Activated T-helper 17 cell treated with anti-CD3 and anti-CD28 coated beads, Interleukin-2, amount 50 U/mL, for 72 hours (primary cell): ENCODE data around the gene ROS1. TPM values are rescaled to one million over a fixed set of nuclear protein-coding genes. Genes with fewer than 3 reads are reported as not detected.

Experiments
- ATAC-seq: fragments of 150-1000 bp; cut with Tn5 transposase; replicated peaks from 2 replicates; pipeline ENCODE4 v1.10.0; 2021; ENCODE audit warnings: mild to moderate bottlenecking, moderate library complexity
- H3K27ac Mint-ChIP-seq: one replicate; pipeline ENCODE4 v1.8.0; 2022; ENCODE audit warnings: mixed read lengths
- H3K27me3 Mint-ChIP-seq: one replicate; pipeline ENCODE4 v1.8.0; 2022; ENCODE audit warnings: mixed read lengths
- H3K36me3 Mint-ChIP-seq: one replicate; pipeline ENCODE4 v1.8.0; 2022; ENCODE audit warnings: low read depth, mild to moderate bottlenecking, mixed read lengths
- H3K4me1 Mint-ChIP-seq: one replicate; pipeline ENCODE4 v1.8.0; 2022; ENCODE audit warnings: mixed read lengths
- H3K4me3 Mint-ChIP-seq: one replicate; pipeline ENCODE4 v1.8.0; 2022; ENCODE audit warnings: mild to moderate bottlenecking, mixed read lengths
- H3K9me3 Mint-ChIP-seq: one replicate; pipeline ENCODE4 v1.8.0; 2022; ENCODE audit warnings: mixed read lengths
- total RNA-seq, 2 donors: library from RNA; stranded (reverse); gene quantifications; one replicate each; pipeline ENCODE4 v1.2.3, GENCODE V29; 2022

Gene ROS1
- total RNA-seq, 2 donors from 2014 or later, result not detected

DNA sequence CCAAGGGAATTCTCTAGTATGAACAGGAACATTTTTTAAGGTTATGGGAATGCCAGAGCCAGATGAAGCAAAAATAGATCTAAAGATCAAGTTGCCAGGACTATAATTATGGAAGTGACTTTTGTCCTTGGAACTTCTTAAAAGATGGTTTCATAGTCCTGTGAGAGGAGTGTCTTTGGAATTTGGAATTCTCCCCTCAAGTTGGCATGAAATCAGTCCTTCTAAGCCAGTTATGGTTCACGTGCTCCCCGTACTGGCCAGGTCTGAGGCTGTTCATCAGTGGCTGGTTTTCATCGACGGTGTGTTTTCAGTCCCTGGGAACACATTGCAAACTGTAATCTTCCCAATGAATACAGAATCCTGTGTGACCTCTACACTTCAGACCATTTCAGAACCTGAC lies 97.2 kb downstream of the ROS1 start:
- Mint-ChIP-seq H3K36me3 (no peaks in the 10 kb centered on the region), H3K9me3 (peaks cover 4% of the 10 kb centered on the region), H3K4me1 (no peaks in the 10 kb centered on the region), H3K4me3 (no peak overlapping the region), H3K27ac (no peak overlapping the region), H3K27me3 (peaks cover 32% of the 10 kb centered on the region)
- ATAC-seq, result no peak

DNA sequence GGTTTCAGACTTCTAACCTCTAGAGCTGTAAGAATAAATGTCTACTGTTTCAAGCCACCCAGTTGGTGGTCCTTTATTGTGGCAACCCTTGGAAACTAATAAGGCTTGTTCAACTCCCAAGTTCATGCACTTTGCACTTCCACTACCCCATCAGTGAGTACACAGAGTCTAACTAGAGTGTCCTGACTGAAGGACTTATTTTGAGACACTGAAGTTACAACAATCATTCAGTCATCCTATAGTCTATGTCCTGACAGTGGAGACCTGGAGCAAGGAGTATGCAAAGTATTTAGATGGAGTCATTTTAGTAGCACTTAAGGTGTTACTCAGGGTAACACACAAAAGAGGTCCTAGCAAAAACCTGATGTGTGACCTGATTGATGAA lies 97.7 kb downstream of the ROS1 start:
- Mint-ChIP-seq H3K36me3 (no peaks in the 10 kb centered on the region), H3K27me3 (peaks cover 31% of the 10 kb centered on the region), H3K27ac (no peak overlapping the region), H3K4me1 (no peaks in the 10 kb centered on the region), H3K9me3 (peaks cover 4% of the 10 kb centered on the region), H3K4me3 (no peak overlapping the region)
- no peak for ATAC-seq

DNA sequence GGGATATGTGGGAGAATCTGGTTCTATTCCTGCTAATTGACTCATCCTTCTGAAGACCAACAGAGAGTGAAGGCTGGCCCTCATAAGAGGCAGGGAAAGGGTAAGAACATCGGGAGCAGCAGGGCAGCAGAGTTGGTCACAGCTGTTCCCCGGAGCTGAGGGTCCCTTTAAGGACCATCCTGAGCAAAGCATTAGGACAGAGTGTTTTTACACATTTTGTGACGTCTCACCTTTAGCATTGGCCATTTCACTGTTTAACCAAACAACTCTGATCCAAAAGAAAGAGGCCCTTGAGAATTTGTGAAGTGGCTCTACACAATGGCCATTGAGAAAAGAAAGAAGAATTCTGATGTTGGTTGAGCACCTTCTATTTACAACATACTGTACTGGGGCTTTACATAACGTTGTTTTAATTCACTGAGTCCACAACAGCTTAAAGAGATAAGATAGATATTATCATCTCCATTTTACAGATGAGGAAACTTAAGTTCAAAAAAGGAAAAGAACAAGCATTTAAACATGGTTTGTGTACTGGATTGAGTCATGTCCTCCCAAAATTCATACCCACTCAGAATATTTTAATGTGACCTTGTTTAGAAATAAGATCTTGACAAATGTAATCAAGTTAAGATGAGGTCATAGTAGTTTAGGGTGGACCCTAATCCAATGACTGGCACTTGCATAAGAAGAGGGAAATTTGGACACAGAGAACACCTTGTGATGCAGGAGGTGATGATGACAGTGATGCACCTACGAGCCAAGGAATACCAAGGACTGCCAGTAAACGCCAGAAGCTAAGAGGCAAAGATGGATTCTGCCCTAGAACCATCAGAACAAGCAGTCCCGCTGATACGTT lies 98.4 kb downstream of the ROS1 start:
- no peak overlapping the region for H3K27ac Mint-ChIP-seq

DNA sequence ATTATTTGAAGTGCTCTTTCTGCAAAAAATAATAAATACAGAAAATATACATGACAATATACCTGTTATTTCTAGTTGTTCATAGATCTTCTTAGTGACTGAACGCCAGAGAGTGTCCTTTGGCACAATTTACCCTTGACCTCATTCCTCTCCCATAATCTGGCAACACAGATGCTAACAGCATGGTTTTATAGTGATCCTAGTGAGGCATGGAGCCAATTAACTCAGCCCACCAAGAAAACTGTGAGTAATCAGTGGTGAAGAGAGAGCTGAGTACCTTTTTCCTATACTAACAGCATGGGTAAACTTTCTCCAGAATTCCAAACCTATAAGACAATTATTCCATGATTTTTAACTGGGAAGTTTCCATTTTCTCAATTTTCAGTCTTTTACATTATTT lies 99.3 kb downstream of the ROS1 start:
- Mint-ChIP-seq H3K9me3 (no peaks in the 10 kb centered on the region), H3K27me3 (peaks cover 26% of the 10 kb centered on the region), H3K4me1 (no peaks in the 10 kb centered on the region), H3K27ac (no peak overlapping the region), H3K36me3 (no peaks in the 10 kb centered on the region), H3K4me3 (no peak overlapping the region)
- ATAC-seq, result no peak

More for the DNA sequence above, 98.4 kb downstream of the ROS1 start:
- no peaks in the 10 kb centered on the region for H3K9me3 Mint-ChIP-seq
- no peak overlapping the region for H3K4me3 Mint-ChIP-seq
- no peaks in the 10 kb centered on the region for H3K4me1 Mint-ChIP-seq
- ATAC-seq, result no peak
- H3K36me3 Mint-ChIP-seq, result no peaks in the 10 kb centered on the region
- H3K27me3 Mint-ChIP-seq, result peaks cover 26% of the 10 kb centered on the region

DNA sequence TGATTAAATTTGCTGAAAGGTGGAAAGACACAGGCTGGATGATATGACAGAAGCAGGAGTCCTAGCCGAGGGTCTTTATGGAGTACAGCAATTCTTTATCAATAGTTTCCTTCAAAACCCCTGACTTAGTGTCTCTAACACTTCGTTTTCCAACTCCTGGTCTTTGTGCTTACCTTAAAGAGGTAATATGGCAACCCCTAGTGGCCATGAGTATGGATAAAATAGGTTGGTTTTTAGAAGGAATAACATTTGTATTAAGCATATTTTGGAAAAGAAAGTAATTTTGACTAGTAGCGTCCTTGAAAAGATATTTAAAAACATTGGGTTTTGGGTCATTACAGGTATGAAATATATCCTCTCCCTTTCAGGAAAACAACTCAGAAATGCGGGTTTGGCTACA lies 108.5 kb downstream of the ROS1 start:
- peaks cover 6% of the 10 kb centered on the region for H3K27me3 Mint-ChIP-seq

DNA sequence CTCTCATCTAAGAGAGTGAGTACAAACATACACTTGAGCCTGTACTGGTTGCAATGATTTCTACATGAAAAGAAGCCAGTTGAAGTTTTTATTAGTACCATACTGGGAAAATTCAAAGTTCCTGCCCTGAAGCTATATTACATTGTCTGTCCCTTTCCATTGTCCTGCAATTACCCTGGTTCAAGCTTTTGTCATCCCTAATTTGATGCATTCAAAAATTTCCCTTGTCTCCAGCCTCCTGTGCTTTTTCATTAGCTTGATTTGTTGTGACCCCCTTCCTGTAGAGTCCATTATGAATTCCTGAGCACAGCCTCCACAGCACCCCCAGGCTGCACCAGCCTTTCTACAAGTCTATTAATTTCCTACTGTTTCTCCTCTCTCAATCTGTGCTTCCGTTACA lies 114.0 kb downstream of the ROS1 start:
- no peak overlapping the region for H3K27ac Mint-ChIP-seq
- ATAC-seq, result no peak
- H3K4me3 Mint-ChIP-seq, result no peak overlapping the region
- no peaks in the 10 kb centered on the region for H3K9me3 Mint-ChIP-seq
- H3K36me3 Mint-ChIP-seq, result no peaks in the 10 kb centered on the region
- no peaks in the 10 kb centered on the region for H3K4me1 Mint-ChIP-seq
- peaks cover 11% of the 10 kb centered on the region for H3K27me3 Mint-ChIP-seq

More for the DNA sequence above, 108.5 kb downstream of the ROS1 start:
- Mint-ChIP-seq H3K4me1 (no peaks in the 10 kb centered on the region), H3K4me3 (no peak overlapping the region), H3K9me3 (no peaks in the 10 kb centered on the region), H3K36me3 (no peaks in the 10 kb centered on the region), H3K27ac (no peak overlapping the region)
- ATAC-seq, result no peak

DNA sequence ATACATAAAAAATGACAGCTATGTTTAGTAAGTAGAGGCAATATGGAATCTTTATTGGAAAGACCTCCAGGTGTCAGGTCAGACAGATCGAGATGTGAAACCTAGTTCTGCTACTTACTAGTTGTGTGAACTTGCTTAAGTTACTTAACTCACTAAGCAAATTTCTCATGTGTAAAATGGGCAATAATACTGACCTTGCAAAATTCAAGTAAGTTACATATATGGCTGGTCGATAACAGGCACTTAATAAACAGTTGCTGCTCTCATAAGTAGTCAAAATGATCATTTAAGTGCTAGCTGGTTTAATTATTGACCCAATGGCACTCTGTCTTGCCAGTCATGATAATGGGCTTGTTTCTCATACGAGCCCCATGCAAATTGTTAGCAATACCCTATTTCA lies 114.4 kb downstream of the ROS1 start:
- no peak overlapping the region for H3K4me3 Mint-ChIP-seq
- peaks cover 8% of the 10 kb centered on the region for H3K27me3 Mint-ChIP-seq
- no peaks in the 10 kb centered on the region for H3K9me3 Mint-ChIP-seq
- ATAC-seq, result no peak
- no peaks in the 10 kb centered on the region for H3K4me1 Mint-ChIP-seq
- no peaks in the 10 kb centered on the region for H3K36me3 Mint-ChIP-seq
- no peak overlapping the region for H3K27ac Mint-ChIP-seq

DNA sequence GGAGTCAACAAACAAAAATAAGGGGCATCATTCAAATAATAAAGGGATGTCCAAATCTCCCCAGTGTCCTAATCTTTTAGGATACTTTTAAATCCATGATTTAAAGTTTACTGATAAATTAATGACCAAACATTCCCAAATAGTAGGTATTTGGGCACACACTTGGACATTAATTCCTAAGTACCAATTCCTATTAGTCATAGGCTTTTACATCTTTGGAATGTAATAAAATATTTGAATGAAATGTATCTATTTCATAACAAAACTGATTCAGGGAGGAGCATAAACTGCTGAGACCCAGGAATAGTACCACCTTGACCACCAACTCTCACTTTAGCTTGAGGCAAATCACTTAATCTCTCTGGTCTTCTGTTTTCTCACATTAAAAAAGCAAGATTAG lies 116.1 kb downstream of the ROS1 start:
- Mint-ChIP-seq H3K4me1 (no peaks in the 10 kb centered on the region), H3K36me3 (no peaks in the 10 kb centered on the region), H3K4me3 (no peak overlapping the region), H3K27ac (no peak overlapping the region), H3K9me3 (no peaks in the 10 kb centered on the region), H3K27me3 (peaks cover 10% of the 10 kb centered on the region)
- ATAC-seq, result no peak

DNA sequence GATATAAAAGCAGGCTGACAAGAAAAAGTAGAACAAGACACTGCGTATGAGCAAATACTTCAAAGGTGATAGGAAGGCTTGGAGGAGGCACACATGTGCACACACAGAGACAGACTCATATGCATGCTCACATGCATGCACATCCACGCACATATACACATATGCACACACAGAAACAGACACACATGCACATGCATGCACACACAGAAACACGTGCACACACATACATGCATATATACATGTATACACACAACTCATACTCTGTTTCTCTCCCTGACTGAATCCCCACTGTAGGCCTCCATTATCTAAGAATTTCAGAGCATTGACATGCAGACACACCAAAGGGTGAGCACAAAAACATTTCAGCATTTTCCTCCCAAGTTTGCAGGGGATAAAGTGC lies 116.7 kb downstream of the ROS1 start:
- Mint-ChIP-seq H3K4me1 (no peaks in the 10 kb centered on the region), H3K4me3 (no peak overlapping the region), H3K27me3 (peaks cover 12% of the 10 kb centered on the region), H3K36me3 (no peaks in the 10 kb centered on the region), H3K27ac (no peak overlapping the region), H3K9me3 (no peaks in the 10 kb centered on the region)
- no peak for ATAC-seq

DNA sequence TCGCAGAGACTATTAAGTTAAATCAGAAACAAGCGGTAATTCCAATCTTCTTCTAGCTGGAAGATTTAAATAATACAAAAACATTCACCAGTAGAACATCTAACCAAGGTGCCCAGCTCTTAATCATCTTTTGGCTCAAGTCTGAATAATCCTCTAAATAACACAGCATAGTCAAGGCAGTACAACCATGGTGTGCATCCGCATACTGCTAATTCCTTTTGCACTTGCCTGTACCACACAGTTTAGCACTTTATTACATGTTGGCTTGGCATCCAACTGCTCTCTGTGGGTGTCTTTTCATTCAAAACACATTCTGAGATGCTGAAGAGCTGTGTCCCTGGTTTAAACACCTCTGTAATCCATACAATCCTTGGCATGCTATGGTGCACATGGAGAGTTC lies 118.1 kb downstream of the ROS1 start:
- peaks cover 12% of the 10 kb centered on the region for H3K27me3 Mint-ChIP-seq
- H3K4me3 Mint-ChIP-seq, result no peak overlapping the region
- H3K9me3 Mint-ChIP-seq, result no peaks in the 10 kb centered on the region
- H3K27ac Mint-ChIP-seq, result no peak overlapping the region
- H3K36me3 Mint-ChIP-seq, result no peaks in the 10 kb centered on the region
- ATAC-seq, result no peak
- no peaks in the 10 kb centered on the region for H3K4me1 Mint-ChIP-seq

DNA sequence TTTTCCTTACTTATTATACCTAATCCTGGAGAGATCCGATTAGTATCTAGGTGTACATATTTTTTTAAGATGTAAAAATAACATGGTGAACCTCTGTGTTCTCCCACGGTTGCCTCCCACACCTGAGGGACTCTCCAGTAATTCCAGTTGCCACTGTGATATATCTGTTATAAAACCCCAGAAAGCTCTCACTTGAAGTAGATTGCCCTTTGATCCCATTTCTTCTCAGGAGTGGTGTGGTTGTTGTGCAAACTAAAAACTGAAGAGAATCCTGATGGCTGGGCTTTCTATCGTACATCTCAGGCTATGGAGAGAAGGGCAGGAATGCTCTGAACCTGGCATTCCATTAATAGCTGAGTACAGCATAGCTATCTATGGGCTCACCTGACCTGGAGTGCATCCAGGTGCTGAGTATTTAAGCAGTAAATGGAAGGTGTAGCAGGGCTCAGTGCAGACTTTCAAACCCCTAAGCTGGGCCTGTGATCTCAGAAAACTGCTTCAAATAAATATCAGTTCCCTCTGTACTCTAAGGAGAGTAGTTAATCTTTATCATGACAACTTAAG lies 119.4 kb downstream of the ROS1 start:
- Mint-ChIP-seq H3K36me3 (no peaks in the 10 kb centered on the region), H3K27ac (no peak overlapping the region), H3K27me3 (peaks cover 4% of the 10 kb centered on the region), H3K4me1 (no peaks in the 10 kb centered on the region), H3K9me3 (no peaks in the 10 kb centered on the region), H3K4me3 (no peak overlapping the region)
- no peak for ATAC-seq

DNA sequence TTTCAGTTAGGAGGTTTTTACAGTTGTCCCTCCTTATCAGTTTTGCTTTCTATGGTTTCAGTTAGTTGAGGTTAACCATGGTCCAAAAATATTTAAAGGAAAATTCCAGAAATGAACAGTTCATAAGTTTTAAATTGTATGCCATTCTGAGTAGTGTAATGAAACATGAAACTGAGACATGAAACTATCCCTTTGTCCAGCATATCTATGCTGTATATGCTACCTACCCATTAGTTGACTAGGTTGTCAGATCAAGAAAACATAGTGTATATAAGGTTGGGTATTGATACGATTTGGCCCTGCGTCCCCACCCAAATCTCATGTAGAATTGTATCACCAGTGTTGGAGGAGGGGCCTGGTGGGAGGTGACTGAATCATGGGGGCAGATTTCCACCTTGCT lies 121.3 kb downstream of the ROS1 start:
- no peaks in the 10 kb centered on the region for H3K9me3 Mint-ChIP-seq
- H3K27me3 Mint-ChIP-seq, result peaks cover 4% of the 10 kb centered on the region
- H3K4me1 Mint-ChIP-seq, result no peaks in the 10 kb centered on the region
- H3K27ac Mint-ChIP-seq, result no peak overlapping the region
- H3K4me3 Mint-ChIP-seq, result no peak overlapping the region
- no peak for ATAC-seq
- H3K36me3 Mint-ChIP-seq, result no peaks in the 10 kb centered on the region

DNA sequence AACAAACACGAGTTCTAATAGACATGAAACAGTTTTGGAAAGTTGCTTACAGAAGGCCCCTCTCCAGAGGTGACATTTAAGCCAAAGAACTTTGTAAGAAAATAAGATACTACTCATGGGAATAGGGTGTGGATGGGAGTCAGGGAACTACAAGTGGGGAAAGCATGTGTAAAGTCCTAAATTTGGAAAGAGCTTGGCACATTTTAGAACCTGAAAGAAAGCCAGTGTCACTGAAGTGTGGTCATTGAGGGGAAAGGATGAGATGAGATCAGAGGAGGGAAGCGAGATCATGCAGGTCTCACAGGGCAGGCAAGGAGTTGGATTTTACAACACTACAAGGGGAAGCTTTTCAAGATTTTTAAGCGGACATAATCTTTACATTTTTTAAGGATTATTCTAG lies 122.4 kb downstream of the ROS1 start:
- no peaks in the 10 kb centered on the region for H3K9me3 Mint-ChIP-seq
- no peaks in the 10 kb centered on the region for H3K36me3 Mint-ChIP-seq
- no peak for ATAC-seq
- peaks cover 4% of the 10 kb centered on the region for H3K27me3 Mint-ChIP-seq
- no peak overlapping the region for H3K4me3 Mint-ChIP-seq
- H3K27ac Mint-ChIP-seq, result no peak overlapping the region
- no peaks in the 10 kb centered on the region for H3K4me1 Mint-ChIP-seq

DNA sequence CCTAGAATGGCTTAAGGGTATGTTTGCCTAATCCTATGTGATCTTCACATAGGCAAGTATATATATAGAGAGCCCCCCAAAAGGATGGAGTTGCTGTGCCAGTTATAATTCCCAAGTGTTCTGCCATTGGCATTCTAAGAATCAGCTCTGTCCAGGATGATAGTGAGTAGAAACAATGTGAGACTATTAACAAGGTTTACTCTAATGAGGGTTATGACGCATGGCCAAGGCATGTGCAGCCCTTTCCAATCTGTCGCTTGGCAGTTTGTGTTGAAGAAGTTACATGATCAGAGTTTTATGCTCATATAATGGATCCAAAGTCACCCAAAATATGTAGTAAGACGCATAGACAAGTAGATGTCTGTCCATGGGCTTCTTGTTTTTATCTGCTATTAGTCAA lies 126.8 kb downstream of the ROS1 start:
- no peaks in the 10 kb centered on the region for H3K36me3 Mint-ChIP-seq
- peaks cover 2% of the 10 kb centered on the region for H3K27me3 Mint-ChIP-seq
- H3K4me3 Mint-ChIP-seq, result no peak overlapping the region
- H3K9me3 Mint-ChIP-seq, result no peaks in the 10 kb centered on the region
- no peaks in the 10 kb centered on the region for H3K4me1 Mint-ChIP-seq
- ATAC-seq, result no peak
- no peak overlapping the region for H3K27ac Mint-ChIP-seq

DNA sequence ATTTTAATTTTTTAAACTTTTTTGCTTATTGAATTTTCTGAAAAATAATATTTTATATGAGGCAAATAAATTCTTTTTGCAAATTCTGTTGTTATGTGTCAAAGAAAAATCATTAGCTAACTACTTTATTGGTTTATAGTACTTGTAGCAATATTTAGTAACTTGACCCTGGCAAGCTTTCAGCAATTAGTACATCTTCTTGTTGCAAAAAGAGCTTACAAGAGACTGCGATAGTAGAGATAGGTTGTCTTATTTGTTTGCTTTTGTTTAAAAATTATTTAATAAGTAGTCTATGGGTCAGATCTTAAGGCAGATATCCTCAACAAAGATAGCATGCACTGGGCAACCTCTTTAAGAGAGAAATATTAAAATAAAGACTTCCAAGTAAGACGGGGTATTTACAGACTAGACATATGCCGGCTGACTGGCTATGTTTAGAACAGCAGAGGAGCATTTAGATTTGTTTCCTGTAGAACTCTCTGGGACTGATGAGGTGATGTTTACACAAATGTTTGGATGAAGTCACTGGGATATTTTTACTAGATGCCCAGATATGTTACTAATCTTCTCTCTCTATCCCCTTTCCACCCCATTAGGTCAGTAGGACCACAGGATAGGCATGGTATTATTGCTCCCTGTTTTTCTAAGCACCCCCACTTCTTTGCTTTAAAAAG lies 135.4 kb downstream of the ROS1 start:
- Mint-ChIP-seq H3K27ac (no peak overlapping the region), H3K9me3 (peaks cover 11% of the 10 kb centered on the region)

More for the DNA sequence above, 135.4 kb downstream of the ROS1 start:
- ATAC-seq, result no peak
- Mint-ChIP-seq H3K27me3 (peaks cover 27% of the 10 kb centered on the region), H3K4me1 (no peaks in the 10 kb centered on the region), H3K36me3 (no peaks in the 10 kb centered on the region), H3K4me3 (no peak overlapping the region)
